NCI-H146 (cell line): Measurements from ENCODE around the gene GOLGA7B.

Experiments used
- DNase-seq: peaks from one replicate; lab custom pipeline; 2025; lab: John Stamatoyannopoulos, UW

Gene GOLGA7B

GRCh38 chr10:97895084-97895483 lies 45.4 kb downstream of the GOLGA7B start:
- DNase-seq: no peak

- DNase-seq: no peak
These were observed 46.3 kb downstream of the GOLGA7B start for GRCh38 chr10:97895915-97896314.

GRCh38 chr10:97896756-97897358 lies 47.2 kb downstream of the GOLGA7B start:
- peak; percentile 72 for DNase-seq

GRCh38 chr10:97898429-97898828 lies 48.8 kb downstream of the GOLGA7B start:
- no peak for DNase-seq

- DNase-seq: no peak
These were observed 51.7 kb downstream of the GOLGA7B start for GRCh38 chr10:97901381-97901780.

- DNase-seq: peak; percentile 7
These were observed 53.7 kb downstream of the GOLGA7B start for GRCh38 chr10:97903128-97904017.

- DNase-seq: no peak
These were observed 54.4 kb downstream of the GOLGA7B start for GRCh38 chr10:97904018-97904381.

GRCh38 chr10:97904576-97904975 lies 54.9 kb downstream of the GOLGA7B start:
- no peak for DNase-seq

- DNase-seq: no peak
These were observed 55.6 kb downstream of the GOLGA7B start for GRCh38 chr10:97905276-97905675.

GRCh38 chr10:97907211-97907610 lies 57.6 kb downstream of the GOLGA7B start:
- no peak for DNase-seq

GRCh38 chr10:97907830-97908229 lies 58.2 kb downstream of the GOLGA7B start:
- no peak for DNase-seq

GRCh38 chr10:97910661-97911060 lies 61.0 kb downstream of the GOLGA7B start:
- DNase-seq: no peak

- peak; percentile 84 for DNase-seq
These were observed 61.6 kb downstream of the GOLGA7B start for GRCh38 chr10:97911217-97911616.

- no peak for DNase-seq
These were observed 63.5 kb downstream of the GOLGA7B start for GRCh38 chr10:97913193-97913592.

- DNase-seq: no peak
These were observed 64.0 kb downstream of the GOLGA7B start for GRCh38 chr10:97913614-97914013.

- no peak for DNase-seq
These were observed 64.7 kb downstream of the GOLGA7B start for GRCh38 chr10:97914171-97914836.

GRCh38 chr10:97914837-97915211 lies 65.2 kb downstream of the GOLGA7B start:
- DNase-seq: peak; percentile 80

- DNase-seq: no peak
These were observed 65.9 kb downstream of the GOLGA7B start for GRCh38 chr10:97915346-97916131.

GRCh38 chr10:97916586-97916985 lies 66.9 kb downstream of the GOLGA7B start:
- DNase-seq: no peak

- DNase-seq: no peak
These were observed 69.4 kb downstream of the GOLGA7B start for GRCh38 chr10:97919012-97919411.

- no peak for DNase-seq
These were observed 71.2 kb downstream of the GOLGA7B start for GRCh38 chr10:97920865-97921264.
